ENCODE data around the gene IGFBP4.
"Not testable (repeated sequence)": the region's sequence is repeated elsewhere in the genome, so short reads cannot be mapped to it uniquely, and the experiment has no call there.

Gene IGFBP4

GRCh38 chr17:40443196-40443987, at the start of gene IGFBP4:
IGFBP4 (plus strand) TSS chr17:40443450; CDS start chr17:40443736, 286 bp downstream.
- DNase-seq (ENCODE audit: low read depth): peak; percentile 55

- DNase-seq (ENCODE audit: low read depth): no peak
Observed at GRCh38 chr17:40399185-40399584, 44.1 kb upstream of the IGFBP4 start.

GRCh38 chr17:40402668-40403067, 40.6 kb upstream of the IGFBP4 start:
- DNase-seq (ENCODE audit: low read depth): no peak

- DNase-seq (ENCODE audit: low read depth): no peak
Observed at GRCh38 chr17:40404003-40404402, 39.2 kb upstream of the IGFBP4 start.

- no peak for DNase-seq (ENCODE audit: low read depth)
Observed at GRCh38 chr17:40407460-40407859, 35.8 kb upstream of the IGFBP4 start.

GRCh38 chr17:40409540-40409939, 33.7 kb upstream of the IGFBP4 start:
- not testable (repeated sequence) for DNase-seq (ENCODE audit: low read depth)

GRCh38 chr17:40410082-40410481, 33.2 kb upstream of the IGFBP4 start:
- no peak for DNase-seq (ENCODE audit: low read depth)

GRCh38 chr17:40411821-40412220, 31.4 kb upstream of the IGFBP4 start:
- no peak for DNase-seq (ENCODE audit: low read depth)

GRCh38 chr17:40412880-40413279, 30.4 kb upstream of the IGFBP4 start:
- no peak for DNase-seq (ENCODE audit: low read depth)

- DNase-seq (ENCODE audit: low read depth): not testable (repeated sequence)
Observed at GRCh38 chr17:40414312-40414711, 28.9 kb upstream of the IGFBP4 start.

GRCh38 chr17:40415390-40415789, 27.9 kb upstream of the IGFBP4 start:
- DNase-seq (ENCODE audit: low read depth): no peak

GRCh38 chr17:40416671-40417070, 26.6 kb upstream of the IGFBP4 start:
- DNase-seq (ENCODE audit: low read depth): no peak

GRCh38 chr17:40417258-40417608, 26.0 kb upstream of the IGFBP4 start:
- DNase-seq (ENCODE audit: low read depth): no peak

- peak; percentile 86 for DNase-seq (ENCODE audit: low read depth)
Observed at GRCh38 chr17:40417609-40418427, 25.4 kb upstream of the IGFBP4 start, which contains the start of gene TOP2A. TOP2A (minus strand) TSS chr17:40417896; CDS start chr17:40417791, 105 bp downstream.

GRCh38 chr17:40418428-40418706, 24.9 kb upstream of the IGFBP4 start:
- no peak for DNase-seq (ENCODE audit: low read depth)

- no peak for DNase-seq (ENCODE audit: low read depth)
Observed at GRCh38 chr17:40419559-40420331, 23.5 kb upstream of the IGFBP4 start.

- DNase-seq (ENCODE audit: low read depth): no peak
Observed at GRCh38 chr17:40422990-40423633, 20.1 kb upstream of the IGFBP4 start.

- DNase-seq (ENCODE audit: low read depth): no peak
Observed at GRCh38 chr17:40425741-40426140, 17.5 kb upstream of the IGFBP4 start.

- no peak for DNase-seq (ENCODE audit: low read depth)
Observed at GRCh38 chr17:40427002-40427491, 16.2 kb upstream of the IGFBP4 start.

- DNase-seq (ENCODE audit: low read depth): no peak
Observed at GRCh38 chr17:40430272-40431230, 12.7 kb upstream of the IGFBP4 start.

- no peak for DNase-seq (ENCODE audit: low read depth)
Observed at GRCh38 chr17:40431231-40431602, 12.0 kb upstream of the IGFBP4 start.
